Glomerular visceral epithelial cell (primary cell): ENCODE measurements around the gene BMPR2.

Experiments used
- DNase-seq: peaks from one replicate; pipeline ENCODE4 v3.0.0-alpha.2; 2016; ENCODE audit errors: extremely low spot score

BMPR2 gene

GRCh38 chr2:202599105-202599504 lies 223.0 kb downstream of the BMPR2 start:
- no peak for DNase-seq

- DNase-seq = no peak
These were observed 223.8 kb downstream of the BMPR2 start for GRCh38 chr2:202599911-202600310.

- DNase-seq = no peak
These were observed 228.6 kb downstream of the BMPR2 start for GRCh38 chr2:202604699-202605098.

- no peak for DNase-seq
These were observed 229.0 kb downstream of the BMPR2 start for GRCh38 chr2:202605174-202605573.

- DNase-seq = no peak
These were observed 232.2 kb downstream of the BMPR2 start for GRCh38 chr2:202608142-202608852.

- DNase-seq = no peak
These were observed 233.4 kb downstream of the BMPR2 start for GRCh38 chr2:202609381-202610145.

GRCh38 chr2:202610380-202610779 lies 234.3 kb downstream of the BMPR2 start:
- no peak for DNase-seq

GRCh38 chr2:202612145-202612544 lies 236.0 kb downstream of the BMPR2 start:
- no peak for DNase-seq

GRCh38 chr2:202613479-202613878 lies 237.4 kb downstream of the BMPR2 start:
- no peak for DNase-seq
